PC-9 (cell line): ENCODE data around the gene GSTP1. TPM values are rescaled to one million over a fixed set of nuclear protein-coding genes. Genes with fewer than 3 reads are reported as not detected.

ENCODE experiments used
- BruUV-seq: library from RNA; stranded (reverse); fragments of 400-500 nt; replicated peaks from 2 replicates; lab custom pipeline; 2021; lab: Mats Ljungman, UMichigan
- CTCF ChIA-PET: fragments of 300-600 bp; sonication (Branson Sonifier 250); formaldehyde crosslinking; loops from one replicate; lab custom pipeline; 2022; ENCODE audit warnings: antibody characterized with exemption; lab: Charles Lee
- POLR2A ChIA-PET: fragments of 300-600 bp; sonication (Branson Sonifier 250); formaldehyde crosslinking; loops from one replicate; lab custom pipeline; 2022; ENCODE audit warnings: antibody characterized with exemption; ENCODE audit not compliant: unreplicated experiment; lab: Charles Lee
- DNase-seq, 2 experiments: peaks; one replicate each; pipeline versions ENCODE4 v3.0.0 to v3.0.0-alpha.2; 2015 to 2022; ENCODE audit warnings: mixed read lengths in 1 of 2
- H2AFZ ChIP-seq: fragments of 200-600 bp; sonication (generic); 2 replicates; pipeline ENCODE4 v1.8.1; 2017; ENCODE audit warnings: antibody characterized with exemption
- H3F3A ChIP-seq: fragments of 200-600 bp; sonication (generic); 2 replicates; pipeline ENCODE4 v1.8.1; 2017; ENCODE audit warnings: antibody characterized with exemption, mild to moderate bottlenecking, low read depth; ENCODE audit not compliant: insufficient read depth
- H3K27ac ChIP-seq: fragments of 200-600 bp; sonication (generic); 2 replicates; pipeline ENCODE4 v1.6.1; 2016; ENCODE audit warnings: mixed run types
- H3K27me3 ChIP-seq: fragments of 200-600 bp; sonication (generic); 2 replicates; pipeline ENCODE4 v1.6.1; 2016; ENCODE audit warnings: low read depth, mixed run types; ENCODE audit not compliant: insufficient read depth
- H3K36me3 ChIP-seq: fragments of 200-600 bp; sonication (generic); 2 replicates; pipeline ENCODE4 v1.6.1; 2016; ENCODE audit warnings: low read depth, mixed run types
- H3K4me1 ChIP-seq: fragments of 200-600 bp; sonication (generic); replicated peaks from 2 replicates; pipeline ENCODE4 v1.6.1; 2016; ENCODE audit warnings: mixed run types; ENCODE audit not compliant: insufficient read depth
- H3K4me2 ChIP-seq: fragments of 200-600 bp; sonication (generic); 2 replicates; pipeline ENCODE4 v1.6.1; 2017; ENCODE audit warnings: mixed run types
- H3K4me3 ChIP-seq: fragments of 200-600 bp; sonication (generic); 2 replicates; pipeline ENCODE4 v1.6.1; 2016; ENCODE audit warnings: mixed run types
- H3K79me2 ChIP-seq: fragments of 200-600 bp; sonication (generic); 2 replicates; pipeline ENCODE4 v1.6.1; 2017; ENCODE audit warnings: low read depth, mixed run types
- H3K9me2 ChIP-seq: fragments of 200-600 bp; sonication (generic); 2 replicates; pipeline ENCODE4 v1.8.1; 2017; ENCODE audit warnings: mild to moderate bottlenecking; ENCODE audit not compliant: insufficient read depth
- H3K9me3 ChIP-seq: fragments of 200-600 bp; sonication (generic); 2 replicates; pipeline ENCODE4 v1.8.1; 2016; ENCODE audit warnings: low read depth; ENCODE audit not compliant: insufficient read depth
- H4K20me1 ChIP-seq: fragments of 200-600 bp; sonication (generic); 2 replicates; pipeline ENCODE4 v1.8.1; 2017; ENCODE audit not compliant: insufficient read depth
- EZH2 ChIP-seq: fragments of 200-600 bp; sonication (generic); IDR thresholded peaks from 2 replicates; pipeline ENCODE4 v1.8.0; 2017; ENCODE audit warnings: antibody characterized with exemption, low read depth
- intact Hi-C: fragments of 100-400 bp; cut with micrococcal nuclease; formaldehyde crosslinking; loops from one replicate; pipeline ENCODE4 v1.10.0; 2022; ENCODE audit not compliant: unreplicated experiment
- total RNA-seq: library from RNA; stranded (reverse); gene quantifications from 2 replicates; pipeline ENCODE4 v1.2.3, GENCODE V29; 2021
- TF ChIP-seq, protein P1 (sequence below): fragments of 200-600 bp; sonication (generic); conservative IDR thresholded peaks from 2 replicates; pipeline ENCODE4 v1.6.1; 2017; ENCODE audit warnings: mixed run types, antibody characterized with exemption, mild to moderate bottlenecking, moderate library complexity

Gene GSTP1
- total RNA-seq, 1 experiment from 2014 or later = 2,063 TPM

DNA sequence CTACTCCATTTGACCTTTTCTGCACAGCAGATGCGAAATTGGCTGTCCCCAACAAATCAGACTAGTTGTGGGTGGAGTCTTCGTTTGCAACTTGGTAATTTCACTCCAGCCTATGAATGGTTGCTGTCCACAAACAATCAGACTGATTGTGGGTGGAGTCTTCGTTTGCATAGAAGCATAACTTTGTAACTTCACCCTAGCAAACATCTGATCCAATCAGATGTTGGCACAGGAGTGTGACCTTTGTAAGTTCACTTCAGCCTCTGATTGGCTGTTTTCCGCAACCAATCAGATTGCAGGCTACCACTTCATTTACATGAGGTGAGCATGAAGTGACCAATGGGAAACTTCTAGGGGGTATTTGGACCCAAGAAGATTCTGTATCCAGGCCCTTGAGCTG lies 44.1 kb upstream of the GSTP1 start:
- DNase-seq = no peak
- Histone ChIP-seq H4K20me1 (no peaks in the 10 kb centered on the region), H3K27me3 (no peaks in the 10 kb centered on the region), H3K4me3 (no peak overlapping the region), H3K4me1 (0 out of 2 replicates have a peak, but pooled peaks cover 1% of the 10 kb centered on the region), H2AFZ (no peak overlapping the region), H3F3A (no peaks in the 10 kb centered on the region), H3K36me3 (no peaks in the 10 kb centered on the region), H3K9me2 (no peaks in the 10 kb centered on the region), H3K4me2 (no peak overlapping the region), H3K27ac (no peak overlapping the region), H3K9me3 (peaks cover 12% of the 10 kb centered on the region; the same call in 1 of the 2 replicates), H3K79me2 (no peaks in the 10 kb centered on the region)
- BruUV-seq = no TSS peak
- CTCF ChIA-PET = no interaction called here
- POLR2A ChIA-PET = no interaction called here
- no peak for TF ChIP-seq EZH2
- TF ChIP-seq, protein P1, sequence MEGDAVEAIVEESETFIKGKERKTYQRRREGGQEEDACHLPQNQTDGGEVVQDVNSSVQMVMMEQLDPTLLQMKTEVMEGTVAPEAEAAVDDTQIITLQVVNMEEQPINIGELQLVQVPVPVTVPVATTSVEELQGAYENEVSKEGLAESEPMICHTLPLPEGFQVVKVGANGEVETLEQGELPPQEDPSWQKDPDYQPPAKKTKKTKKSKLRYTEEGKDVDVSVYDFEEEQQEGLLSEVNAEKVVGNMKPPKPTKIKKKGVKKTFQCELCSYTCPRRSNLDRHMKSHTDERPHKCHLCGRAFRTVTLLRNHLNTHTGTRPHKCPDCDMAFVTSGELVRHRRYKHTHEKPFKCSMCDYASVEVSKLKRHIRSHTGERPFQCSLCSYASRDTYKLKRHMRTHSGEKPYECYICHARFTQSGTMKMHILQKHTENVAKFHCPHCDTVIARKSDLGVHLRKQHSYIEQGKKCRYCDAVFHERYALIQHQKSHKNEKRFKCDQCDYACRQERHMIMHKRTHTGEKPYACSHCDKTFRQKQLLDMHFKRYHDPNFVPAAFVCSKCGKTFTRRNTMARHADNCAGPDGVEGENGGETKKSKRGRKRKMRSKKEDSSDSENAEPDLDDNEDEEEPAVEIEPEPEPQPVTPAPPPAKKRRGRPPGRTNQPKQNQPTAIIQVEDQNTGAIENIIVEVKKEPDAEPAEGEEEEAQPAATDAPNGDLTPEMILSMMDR = no peak
- intact Hi-C loops = no loop called here

DNA sequence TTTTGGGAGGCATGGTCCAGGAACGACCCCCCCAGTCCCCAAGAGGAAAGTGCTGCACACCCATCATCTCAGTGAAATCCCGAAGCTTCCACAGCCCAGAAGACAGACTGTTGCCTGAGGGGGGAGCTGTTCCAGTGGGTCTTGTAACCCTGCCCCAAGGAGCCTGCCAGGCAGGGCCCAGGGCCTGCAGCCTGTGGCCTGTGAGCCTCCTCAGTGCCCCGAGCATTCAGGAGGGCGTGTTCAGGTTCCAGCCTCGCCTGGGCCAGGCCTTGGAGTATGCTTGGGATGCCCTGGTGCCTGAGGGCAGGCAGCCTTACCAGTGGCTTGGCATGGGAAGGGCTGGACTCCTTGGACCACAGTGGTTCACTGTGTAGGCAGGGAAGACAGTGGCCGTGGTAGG lies 42.4 kb upstream of the GSTP1 start:
- Histone ChIP-seq H3K4me3 (no peak overlapping the region), H3F3A (no peaks in the 10 kb centered on the region), H3K27ac (no peak overlapping the region), H3K27me3 (no peaks in the 10 kb centered on the region), H3K79me2 (no peaks in the 10 kb centered on the region), H3K9me3 (no peaks in the 10 kb centered on the region), H3K36me3 (no peaks in the 10 kb centered on the region), H2AFZ (no peak overlapping the region), H3K4me2 (no peak overlapping the region), H3K4me1 (0 out of 2 replicates have a peak, but pooled peaks cover 7% of the 10 kb centered on the region), H3K9me2 (no peaks in the 10 kb centered on the region), H4K20me1 (no peaks in the 10 kb centered on the region)
- intact Hi-C loops = no loop called here
- TF ChIP-seq EZH2 = no peak
- TF ChIP-seq, protein P1 = no peak
- POLR2A ChIA-PET = no interaction called here
- CTCF ChIA-PET = no interaction called here
- no TSS peak for BruUV-seq
- DNase-seq = no peak

DNA sequence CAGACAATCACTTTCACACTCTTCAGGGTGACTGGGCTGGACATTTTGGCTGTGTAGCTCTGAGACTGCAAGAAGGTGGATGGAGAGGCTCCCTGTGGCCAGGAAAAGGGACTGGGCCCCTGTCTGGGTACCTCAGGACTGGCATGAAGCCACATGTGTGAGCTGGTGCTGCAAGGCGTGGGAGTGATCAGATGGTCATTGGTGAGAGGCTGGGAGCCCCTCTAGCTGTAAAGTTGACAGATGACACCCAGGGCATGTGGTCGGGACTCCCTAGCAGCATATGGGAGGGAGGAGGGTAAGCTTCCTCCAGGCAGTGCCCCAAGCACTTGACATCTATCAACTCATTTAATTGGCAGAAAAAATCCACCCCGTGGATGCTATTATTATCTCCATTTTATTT lies 41.4 kb upstream of the GSTP1 start:
- Histone ChIP-seq H3K4me2 (no peak overlapping the region), H3K4me3 (no peak overlapping the region), H4K20me1 (no peaks in the 10 kb centered on the region), H3K4me1 (0 out of 2 replicates have a peak, but pooled peaks cover 7% of the 10 kb centered on the region), H3K27me3 (no peaks in the 10 kb centered on the region), H3K9me3 (no peaks in the 10 kb centered on the region), H2AFZ (no peak overlapping the region), H3K79me2 (no peaks in the 10 kb centered on the region), H3F3A (no peaks in the 10 kb centered on the region), H3K27ac (no peak overlapping the region), H3K36me3 (no peaks in the 10 kb centered on the region), H3K9me2 (no peaks in the 10 kb centered on the region)
- intact Hi-C loops = no loop called here
- no peak for DNase-seq
- POLR2A ChIA-PET = no interaction called here
- no TSS peak for BruUV-seq
- CTCF ChIA-PET = no interaction called here
- no peak for TF ChIP-seq EZH2
- TF ChIP-seq, protein P1 = no peak
